Ovary (tissue), 9 donors: ENCODE data around the gene PDZRN3. TPM values are rescaled to one million over a fixed set of nuclear protein-coding genes. Genes with fewer than 3 reads are reported as not detected.

ENCODE experiments used
- DNase-seq, 5 donors: peaks; one replicate each; pipeline ENCODE4 v3.0.0-alpha.2; 2019 to 2020
- H3K27ac ChIP-seq, 2 donors: fragments of 200-600 bp; one replicate each; pipeline versions ENCODE4 v1.5.1 to v1.8.0; 2019 to 2022
- H3K27me3 ChIP-seq: fragments of 200-600 bp; one replicate; pipeline ENCODE4 v1.8.0; 2022
- H3K36me3 ChIP-seq: fragments of 200-600 bp; sonication (generic); one replicate; pipeline ENCODE4 v1.5.1; 2019
- H3K4me1 ChIP-seq: one replicate; pipeline ENCODE4 v1.8.1; 2013; ENCODE audit warnings: mild to moderate bottlenecking, moderate library complexity; ENCODE audit not compliant: insufficient read depth
- H3K4me3 ChIP-seq: fragments of 200-600 bp; sonication (generic); one replicate; pipeline ENCODE4 v1.5.1; 2017
- H3K9me3 ChIP-seq, 2 donors: fragments of 200-600 bp in 1 of 2; sonication (generic) in 1 of 2; one replicate each; pipeline versions ENCODE4 v1.5.1 to v1.8.1; 2013 to 2019; ENCODE audit warnings: mild to moderate bottlenecking in 1 of 2, moderate library complexity in 1 of 2
- EP300 ChIP-seq: sonication (generic); formaldehyde crosslinking; IDR thresholded peaks from one replicate; pipeline ENCODE4 v1.6.1; 2017; ENCODE audit warnings: antibody characterized with exemption
- POLR2A ChIP-seq: fragments of 450-650 bp; IDR thresholded peaks from one replicate; pipeline ENCODE4 v1.6.1; 2017; ENCODE audit warnings: antibody characterized with exemption, mild to moderate bottlenecking, moderate library complexity
- WGBS, 3 donors: extraction: QIAGEN DNeasy Blood & Tissue Kit in 1 of 3; methylation state at CpG; one replicate each; pipeline versions ENCODE4 v1.1.5 to v1.1.7; 2013 to 2017; 5-methylcytosine and 5-hydroxymethylcytosine counted together
- intact Hi-C, 4 donors: fragments of 100-400 bp; cut with DNase I; formaldehyde crosslinking; loops; one replicate each; pipeline versions ENCODE4 v1.11.0 to v1.15.1; 2022 to 2023
- polyA plus RNA-seq, 2 donors: library from polyadenylated mRNA; stranded (reverse); fragments of 200-250 nt in 1 of 2; fragments of 350-450 nt in 1 of 2; fragmentation: Illumina TruSeq in 1 of 2; extraction: RNeasy Lipid Tissue Mini Kit (QIAGEN cat#74804) in 1 of 2; gene quantifications; one replicate each; pipeline ENCODE4 v1.2.3, GENCODE V29; 2013 to 2014
- total RNA-seq, 7 donors: library from RNA; depleted of rRNA in 2 of 7; stranded (reverse); fragments of >200 nt in 2 of 7; fragmentation: NEBNext Ultra II Directional in 3 of 7; extraction: Animal tissue kit (Norgen Biotek cat#: 25700) in 3 of 7; gene quantifications; one replicate each; pipeline versions ENCODE4 v1.1.0 to v1.2.4, GENCODE V29; 2016 to 2023
- TF ChIP-seq, protein P1 (sequence below), 3 donors: fragments of 450-650 bp in 2 of 3; fragments of 200-600 bp in 1 of 3; IDR thresholded peaks; one replicate each; pipeline versions ENCODE4 v1.5.1 to v1.8.0; 2016 to 2022; ENCODE audit warnings: antibody characterized with exemption in 3 of 3, mild to moderate bottlenecking in 1 of 3
- donor health status: DM: no; HTN: no; CAD: no; lungs with moderate emphysema.
- donor health status: DM: no; HTN: no; CAD: no.
- donor health status: Bipolar disorder and iron deficiency.
- donor health status: DM: yes; HTN: yes; CAD: no.
- donor health status: DM: no; HTN: no; CAD: no.
- donor health status: DM: yes; HTN: yes; CAD: no.

PDZRN3 gene
- total and polyA plus RNA-seq, 9 donors: 68.1 to 161 (median 102) TPM

- 68 to 69% (median 68%) methylated on average over 4 of the region's 4 CpGs for WGBS, 3 donors
- no peaks in the 10 kb centered on the region for H3K9me3 ChIP-seq
- TF ChIP-seq EP300 (no peak), POLR2A (no peak)
- TF ChIP-seq, protein P1, sequence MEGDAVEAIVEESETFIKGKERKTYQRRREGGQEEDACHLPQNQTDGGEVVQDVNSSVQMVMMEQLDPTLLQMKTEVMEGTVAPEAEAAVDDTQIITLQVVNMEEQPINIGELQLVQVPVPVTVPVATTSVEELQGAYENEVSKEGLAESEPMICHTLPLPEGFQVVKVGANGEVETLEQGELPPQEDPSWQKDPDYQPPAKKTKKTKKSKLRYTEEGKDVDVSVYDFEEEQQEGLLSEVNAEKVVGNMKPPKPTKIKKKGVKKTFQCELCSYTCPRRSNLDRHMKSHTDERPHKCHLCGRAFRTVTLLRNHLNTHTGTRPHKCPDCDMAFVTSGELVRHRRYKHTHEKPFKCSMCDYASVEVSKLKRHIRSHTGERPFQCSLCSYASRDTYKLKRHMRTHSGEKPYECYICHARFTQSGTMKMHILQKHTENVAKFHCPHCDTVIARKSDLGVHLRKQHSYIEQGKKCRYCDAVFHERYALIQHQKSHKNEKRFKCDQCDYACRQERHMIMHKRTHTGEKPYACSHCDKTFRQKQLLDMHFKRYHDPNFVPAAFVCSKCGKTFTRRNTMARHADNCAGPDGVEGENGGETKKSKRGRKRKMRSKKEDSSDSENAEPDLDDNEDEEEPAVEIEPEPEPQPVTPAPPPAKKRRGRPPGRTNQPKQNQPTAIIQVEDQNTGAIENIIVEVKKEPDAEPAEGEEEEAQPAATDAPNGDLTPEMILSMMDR (IDR thresholded peaks at IDR 0.05): no peak
Observed at GRCh38 chr3:73449774-73450173, 175.0 kb downstream of the PDZRN3 start.

DNA sequence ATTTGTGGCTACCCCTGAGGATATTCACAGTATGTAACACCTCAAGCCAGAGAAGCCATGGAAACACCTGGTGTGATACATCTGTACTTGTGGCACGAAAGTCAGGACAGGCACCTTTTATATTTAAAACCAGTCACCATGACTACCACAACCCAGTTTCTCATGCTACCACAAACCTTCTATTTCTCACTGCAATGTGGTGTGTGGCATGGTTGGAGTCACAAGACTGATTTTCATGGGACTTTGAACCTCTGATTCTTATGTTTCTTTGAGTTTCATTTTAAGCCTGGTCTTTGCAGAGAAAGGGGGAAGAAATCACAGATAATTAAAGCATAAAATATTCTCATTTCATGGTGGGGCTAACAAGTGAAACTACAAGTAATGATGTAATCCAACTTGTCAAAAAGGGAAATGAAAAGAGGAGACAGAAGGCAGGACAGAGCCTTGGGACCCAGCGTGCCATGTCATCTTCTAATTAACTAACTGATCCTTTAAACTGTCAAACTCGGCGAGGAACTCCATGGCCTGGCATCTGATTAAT, 175.9 kb downstream of the PDZRN3 start:
- Histone ChIP-seq H3K4me3 (no peak overlapping the region), H3K27me3 (no peaks in the 10 kb centered on the region), H3K4me1 (peaks cover 14% of the 10 kb centered on the region), H3K36me3 (no peaks in the 10 kb centered on the region), H3K9me3 (no peaks in the 10 kb centered on the region), H3K27ac (no peak overlapping the region)
- no peak for DNase-seq
- 88 to 93% (median 93%) methylated on average over 4 of the region's 4 CpGs for WGBS, 3 donors
- TF ChIP-seq POLR2A (no peak), EP300 (no peak)
- TF ChIP-seq, protein P1 (IDR thresholded peaks at IDR 0.05): no peak
- intact Hi-C loops: no loop called here

More at GRCh38 chr3:73449774-73450173, 175.0 kb downstream of the PDZRN3 start:
- no peak overlapping the region for H3K4me3 ChIP-seq
- H3K27ac ChIP-seq: no peak overlapping the region
- no peaks in the 10 kb centered on the region for H3K36me3 ChIP-seq
- intact Hi-C loops: loop anchor here in 1 of 4 donors (5.0 to 10.0 kb wide), 2 partner anchors 347 to 405 kb away; no protein-coding TSS in a partner anchor
- no peaks in the 10 kb centered on the region for H3K27me3 ChIP-seq
- H3K4me1 ChIP-seq: peaks cover 13% of the 10 kb centered on the region
- no peak for DNase-seq

- WGBS, 3 donors: 81 to 92% (median 89%) methylated on average over 2 of the region's 2 CpGs
Observed at GRCh38 chr3:73448041-73448440, 176.7 kb downstream of the PDZRN3 start.

GRCh38 chr3:73447111-73447510, 177.6 kb downstream of the PDZRN3 start:
- Histone ChIP-seq H3K27me3 (no peaks in the 10 kb centered on the region), H3K4me1 (peaks cover 14% of the 10 kb centered on the region), H3K9me3 (no peaks in the 10 kb centered on the region), H3K36me3 (no peaks in the 10 kb centered on the region), H3K27ac (peak overlapping the region in 1 of 2 donors; percentile 0), H3K4me3 (no peak overlapping the region)
- WGBS, 3 donors: 23 to 28% (median 27%) methylated on average over 6 of the region's 6 CpGs
- intact Hi-C loops: no loop called here
- peak in 1 of 5 donors; percentile 33 for DNase-seq
- TF ChIP-seq POLR2A (no peak), EP300 (no peak)
- TF ChIP-seq, protein P1 (IDR thresholded peaks at IDR 0.05): no peak

More at GRCh38 chr3:73448041-73448440, 176.7 kb downstream of the PDZRN3 start:
- Histone ChIP-seq H3K4me1 (peaks cover 14% of the 10 kb centered on the region), H3K9me3 (no peaks in the 10 kb centered on the region), H3K4me3 (no peak overlapping the region), H3K36me3 (no peaks in the 10 kb centered on the region), H3K27ac (no peak overlapping the region), H3K27me3 (no peaks in the 10 kb centered on the region)
- intact Hi-C loops: no loop called here
- no peak for DNase-seq
- TF ChIP-seq POLR2A (no peak), EP300 (no peak)
- TF ChIP-seq, protein P1 (IDR thresholded peaks at IDR 0.05): no peak
